H9 (cell line): ENCODE measurements around the gene DCDC1. TPM values are rescaled to one million over a fixed set of nuclear protein-coding genes. Genes with fewer than 3 reads are reported as not detected.

Source experiments
- DNase-seq: peaks from one replicate; pipeline ENCODE4 v3.0.0-alpha.2; 2017
- H2AFZ ChIP-seq: one replicate; pipeline ENCODE4 v1.6.1; 2013; ENCODE audit warnings: mild to moderate bottlenecking, low read length, control low read depth, moderate library complexity
- H2AK5ac ChIP-seq: 2 replicates; pipeline ENCODE4 v1.6.1; 2013; ENCODE audit warnings: low read length, control low read depth, mixed read lengths; ENCODE audit not compliant: insufficient read length
- H2BK120ac ChIP-seq: one replicate; pipeline ENCODE4 v1.6.1; 2013; ENCODE audit warnings: low read depth, mild to moderate bottlenecking, low read length, control low read depth, inconsistent platforms; ENCODE audit not compliant: poor library complexity, severe bottlenecking
- H2BK12ac ChIP-seq: 2 replicates; pipeline ENCODE4 v1.6.1; 2013; ENCODE audit warnings: low read length, control low read depth, mixed read lengths, low read depth; ENCODE audit not compliant: insufficient read length
- H2BK15ac ChIP-seq: 2 replicates; pipeline ENCODE4 v1.6.1; 2013; ENCODE audit warnings: low read depth, low read length, control low read depth
- H2BK20ac ChIP-seq: one replicate; pipeline ENCODE4 v1.6.1; 2013; ENCODE audit warnings: low read depth, mild to moderate bottlenecking, low read length, control low read depth, inconsistent platforms; ENCODE audit not compliant: poor library complexity, severe bottlenecking
- H2BK5ac ChIP-seq: 2 replicates; pipeline ENCODE4 v1.6.1; 2013; ENCODE audit warnings: low read length, control low read depth, mixed read lengths; ENCODE audit not compliant: insufficient read length
- H3K14ac ChIP-seq: 2 replicates; pipeline ENCODE4 v1.6.1; 2013; ENCODE audit warnings: low read length, control low read depth; ENCODE audit not compliant: insufficient read depth
- H3K18ac ChIP-seq: 2 replicates; pipeline ENCODE4 v1.6.1; 2013; ENCODE audit warnings: low read depth, mild to moderate bottlenecking, mixed read lengths, low read length, control low read depth; ENCODE audit not compliant: insufficient read length
- H3K23ac ChIP-seq: 2 replicates; pipeline ENCODE4 v1.6.1; 2013; ENCODE audit warnings: low read length, control low read depth, mixed read lengths, low read depth; ENCODE audit not compliant: insufficient read length
- H3K23me2 ChIP-seq: 2 replicates; pipeline ENCODE4 v1.6.1; 2013; ENCODE audit warnings: low read depth, mild to moderate bottlenecking, mixed read lengths, low read length, control low read depth; ENCODE audit not compliant: insufficient read length, poor library complexity, severe bottlenecking
- H3K27ac ChIP-seq: 2 replicates; pipeline ENCODE4 v1.5.1; 2013; ENCODE audit warnings: low read length, control low read depth, mixed read lengths, low read depth; ENCODE audit not compliant: insufficient read length
- H3K27me3 ChIP-seq: 2 replicates; pipeline ENCODE4 v1.6.1; 2013; ENCODE audit warnings: low read length, control low read depth, inconsistent platforms; ENCODE audit not compliant: insufficient read depth
- H3K4ac ChIP-seq: 2 replicates; pipeline ENCODE4 v1.6.1; 2013; ENCODE audit warnings: low read depth, mild to moderate bottlenecking, control low read depth, inconsistent platforms, low read length, moderate library complexity
- H3K4me1 ChIP-seq: 2 replicates; pipeline ENCODE4 v1.6.1; 2013; ENCODE audit warnings: low read length, control low read depth, inconsistent platforms; ENCODE audit not compliant: insufficient read depth
- H3K4me2 ChIP-seq: 2 replicates; pipeline ENCODE4 v1.6.1; 2013; ENCODE audit warnings: low read length, control low read depth, mixed read lengths; ENCODE audit not compliant: insufficient read length, insufficient read depth
- H3K56ac ChIP-seq: 2 replicates; pipeline ENCODE4 v1.6.1; 2013; ENCODE audit warnings: low read depth, mild to moderate bottlenecking, mixed read lengths, low read length, control low read depth; ENCODE audit not compliant: insufficient read length
- H3K79me1 ChIP-seq: 2 replicates; pipeline ENCODE4 v1.6.1; 2013; ENCODE audit warnings: low read depth, mild to moderate bottlenecking, moderate library complexity, low read length, control low read depth, inconsistent platforms; ENCODE audit not compliant: insufficient read depth, poor library complexity, severe bottlenecking
- H3K79me2 ChIP-seq: 2 replicates; pipeline ENCODE4 v1.6.1; 2013; ENCODE audit warnings: low read length, control low read depth, inconsistent platforms; ENCODE audit not compliant: insufficient read depth
- H3K9ac ChIP-seq: 2 replicates; pipeline ENCODE4 v1.6.1; 2013; ENCODE audit warnings: low read length, control low read depth, mixed read lengths; ENCODE audit not compliant: insufficient read length; ENCODE audit errors: extremely low read depth
- H3K9me3 ChIP-seq: one replicate; pipeline ENCODE4 v1.6.1; 2013; ENCODE audit warnings: low read depth, low read length, inconsistent platforms; ENCODE audit not compliant: control insufficient read depth
- H3T11ph ChIP-seq: one replicate; pipeline ENCODE4 v1.6.1; 2013; ENCODE audit warnings: mild to moderate bottlenecking, low read length, control low read depth, inconsistent platforms
- H4K20me1 ChIP-seq: one replicate; pipeline ENCODE4 v1.6.1; 2013; ENCODE audit not compliant: control insufficient read depth, insufficient read length, insufficient read depth
- H4K5ac ChIP-seq: 2 replicates; pipeline ENCODE4 v1.6.1; 2013; ENCODE audit warnings: low read depth, mild to moderate bottlenecking, mixed read lengths, low read length, control low read depth; ENCODE audit not compliant: insufficient read length
- H4K8ac ChIP-seq: replicated peaks from 2 replicates; pipeline ENCODE4 v1.6.1; 2013; ENCODE audit warnings: low read length, control low read depth, mixed read lengths, low read depth; ENCODE audit not compliant: insufficient read length
- H4K91ac ChIP-seq: 2 replicates; pipeline ENCODE4 v1.6.1; 2013; ENCODE audit warnings: low read depth, mild to moderate bottlenecking, moderate library complexity, mixed read lengths, low read length, control low read depth; ENCODE audit not compliant: insufficient read length
- H3K27ac Mint-ChIP-seq, 3 experiments: 2 replicates in 2 of 3; 3 replicates in 1 of 3; pipeline ENCODE4 v1.8.0; 2020 to 2021; ENCODE audit warnings: mixed read lengths in 3 of 3, mild to moderate bottlenecking in 1 of 3, moderate library complexity in 1 of 3
- H3K27me3 Mint-ChIP-seq: 2 replicates; pipeline ENCODE4 v1.8.0; 2021; ENCODE audit warnings: low read depth, mild to moderate bottlenecking, moderate library complexity, mixed read lengths
- H3K36me3 Mint-ChIP-seq, 3 experiments: 2 replicates in 2 of 3; 3 replicates in 1 of 3; pipeline ENCODE4 v1.8.0; 2020 to 2021; ENCODE audit warnings: low read depth in 3 of 3, mixed read lengths in 3 of 3; ENCODE audit not compliant: insufficient read depth in 1 of 3
- H3K4me1 Mint-ChIP-seq, 2 experiments: 2 replicates each; pipeline ENCODE4 v1.8.0; 2020; ENCODE audit warnings: mixed read lengths in 2 of 2
- H3K4me3 Mint-ChIP-seq, 2 experiments: 2 replicates in 1 of 2; 3 replicates in 1 of 2; pipeline ENCODE4 v1.8.0; 2020 to 2021; ENCODE audit warnings: mild to moderate bottlenecking in 2 of 2, mixed read lengths in 2 of 2, moderate library complexity in 1 of 2
- H3K9me3 Mint-ChIP-seq, 2 experiments: 2 replicates in 1 of 2; 3 replicates in 1 of 2; pipeline ENCODE4 v1.8.0; 2020; ENCODE audit warnings: mild to moderate bottlenecking in 2 of 2, mixed read lengths in 2 of 2, moderate library complexity in 1 of 2
- WGBS: extraction: QIAGEN DNeasy Blood & Tissue Kit; methylation state at CpG from one replicate; pipeline ENCODE4 v1.1.7; 2013; ENCODE audit warnings: missing lambda C conversion rate, low lambda C conversion rate, mixed read lengths; ENCODE audit not compliant: insufficient read length; ENCODE audit errors: extremely low coverage; 5-methylcytosine and 5-hydroxymethylcytosine counted together
- total RNA-seq: library from RNA; stranded (reverse); gene quantifications from 2 replicates; pipeline ENCODE4 v1.2.1, GENCODE V29; 2021
- TF ChIP-seq, protein P1 (sequence below): fragments of 200-600 bp; sonication (generic); conservative IDR thresholded peaks from 3 replicates; pipeline ENCODE4 v1.8.0; 2021; ENCODE audit warnings: antibody characterized with exemption, mild to moderate bottlenecking

DCDC1 gene
- total RNA-seq, 1 experiment from 2014 or later = 0.09 TPM

GRCh38 chr11:31383116-31383515 is 13.6 kb upstream of the DCDC1 start:
- Histone ChIP-seq H3K23ac (no peak overlapping the region), H3K27me3 (no peaks in the 10 kb centered on the region), H2BK120ac (no peak overlapping the region), H2BK12ac (no peak overlapping the region), H4K5ac (no peak overlapping the region), H3T11ph (no peak overlapping the region), H3K79me1 (no peaks in the 10 kb centered on the region), H3K27ac (no peak overlapping the region), H3K18ac (no peak overlapping the region), H2AFZ (no peak overlapping the region), H2BK15ac (no peak overlapping the region), H3K4me1 (no peaks in the 10 kb centered on the region), H4K91ac (no peak overlapping the region), H3K9me3 (no peaks in the 10 kb centered on the region), H4K8ac (no peak overlapping the region), H4K20me1 (no peaks in the 10 kb centered on the region), H2BK5ac (no peak overlapping the region), H3K23me2 (no peaks in the 10 kb centered on the region), H2AK5ac (no peak overlapping the region), H3K79me2 (no peaks in the 10 kb centered on the region), H3K4me2 (no peak overlapping the region), H3K9ac (no peak overlapping the region), H2BK20ac (no peak overlapping the region), H3K56ac (no peak overlapping the region), H3K14ac (no peak overlapping the region), H3K4ac (no peak overlapping the region)
- peaks cover 12 to 27% (median 15%) of the 10 kb centered on the region in 3 experiments for H3K36me3 Mint-ChIP-seq
- no peak overlapping the region for H3K27ac Mint-ChIP-seq
- no CpG with 5 or more reads among the region's 1 CpG for WGBS
- DNase-seq = no peak
- TF ChIP-seq, protein P1, sequence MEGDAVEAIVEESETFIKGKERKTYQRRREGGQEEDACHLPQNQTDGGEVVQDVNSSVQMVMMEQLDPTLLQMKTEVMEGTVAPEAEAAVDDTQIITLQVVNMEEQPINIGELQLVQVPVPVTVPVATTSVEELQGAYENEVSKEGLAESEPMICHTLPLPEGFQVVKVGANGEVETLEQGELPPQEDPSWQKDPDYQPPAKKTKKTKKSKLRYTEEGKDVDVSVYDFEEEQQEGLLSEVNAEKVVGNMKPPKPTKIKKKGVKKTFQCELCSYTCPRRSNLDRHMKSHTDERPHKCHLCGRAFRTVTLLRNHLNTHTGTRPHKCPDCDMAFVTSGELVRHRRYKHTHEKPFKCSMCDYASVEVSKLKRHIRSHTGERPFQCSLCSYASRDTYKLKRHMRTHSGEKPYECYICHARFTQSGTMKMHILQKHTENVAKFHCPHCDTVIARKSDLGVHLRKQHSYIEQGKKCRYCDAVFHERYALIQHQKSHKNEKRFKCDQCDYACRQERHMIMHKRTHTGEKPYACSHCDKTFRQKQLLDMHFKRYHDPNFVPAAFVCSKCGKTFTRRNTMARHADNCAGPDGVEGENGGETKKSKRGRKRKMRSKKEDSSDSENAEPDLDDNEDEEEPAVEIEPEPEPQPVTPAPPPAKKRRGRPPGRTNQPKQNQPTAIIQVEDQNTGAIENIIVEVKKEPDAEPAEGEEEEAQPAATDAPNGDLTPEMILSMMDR = no peak
- H3K27me3 Mint-ChIP-seq = no peaks in the 10 kb centered on the region
- H3K9me3 Mint-ChIP-seq = peaks cover 0 to 5% of the 10 kb centered on the region in 2 experiments; a peak in 2 of 5 replicates
- no peak overlapping the region for H3K4me3 Mint-ChIP-seq
- H3K4me1 Mint-ChIP-seq = peaks cover 10 to 12% of the 10 kb centered on the region in 2 experiments
